Globus pallidus (tissue), 1 donor: ENCODE results near the gene FOSL2.

Experiments used
- DNase-seq: peaks from one replicate; pipeline ENCODE4 v3.0.0-alpha.2; 2015; ENCODE audit warnings: low spot score

Gene FOSL2

DNA sequence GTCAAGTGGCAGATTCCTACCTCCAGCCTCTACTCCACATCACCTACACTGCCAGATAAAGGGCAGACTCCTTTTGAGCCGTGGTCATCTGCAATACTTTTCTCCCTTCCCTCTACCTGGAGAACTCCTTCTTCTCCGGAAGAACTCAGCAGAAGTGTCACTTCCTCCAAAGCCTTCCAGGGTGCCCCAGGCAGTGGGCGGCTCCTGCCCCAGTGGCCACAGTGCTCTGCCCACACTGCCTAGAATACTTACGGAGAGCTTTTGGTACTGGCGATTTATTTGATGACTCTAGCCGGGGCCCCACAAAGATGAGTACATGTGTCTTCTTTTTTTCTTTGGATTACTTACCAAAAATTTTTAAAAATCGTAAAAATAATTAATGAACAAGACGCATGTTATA lies 39.7 kb downstream of the FOSL2 start:
- DNase-seq, result no peak

- no peak for DNase-seq
These were observed 40.6 kb downstream of the FOSL2 start for GRCh38 chr2:28433215-28433614.

- DNase-seq, result no peak
These were observed 41.4 kb downstream of the FOSL2 start for GRCh38 chr2:28433935-28434599.

DNA sequence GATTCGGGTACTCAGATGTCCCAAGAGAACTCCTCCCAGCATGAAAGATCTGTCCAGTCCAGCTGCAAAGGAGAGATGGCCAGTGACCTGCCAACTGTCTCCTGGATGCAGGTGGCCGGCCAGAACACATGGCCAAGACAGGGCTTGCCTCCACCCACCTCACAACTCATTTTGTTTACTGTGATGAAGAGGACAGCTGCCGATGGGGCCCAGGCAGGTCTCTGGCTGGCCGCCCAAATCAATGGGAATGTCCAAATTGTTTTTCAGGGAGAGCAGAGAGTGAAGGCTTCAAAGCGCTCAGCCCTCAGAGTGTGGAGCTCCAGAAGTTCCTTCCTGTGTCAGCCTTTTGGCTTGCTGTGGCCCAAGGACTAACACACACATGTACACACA lies 41.9 kb downstream of the FOSL2 start:
- no peak for DNase-seq

- DNase-seq, result no peak
These were observed 42.6 kb downstream of the FOSL2 start for GRCh38 chr2:28435241-28435640.

- no peak for DNase-seq
These were observed 43.2 kb downstream of the FOSL2 start for GRCh38 chr2:28435814-28436351.

GRCh38 chr2:28436525-28437051 lies 43.9 kb downstream of the FOSL2 start:
- no peak for DNase-seq

DNA sequence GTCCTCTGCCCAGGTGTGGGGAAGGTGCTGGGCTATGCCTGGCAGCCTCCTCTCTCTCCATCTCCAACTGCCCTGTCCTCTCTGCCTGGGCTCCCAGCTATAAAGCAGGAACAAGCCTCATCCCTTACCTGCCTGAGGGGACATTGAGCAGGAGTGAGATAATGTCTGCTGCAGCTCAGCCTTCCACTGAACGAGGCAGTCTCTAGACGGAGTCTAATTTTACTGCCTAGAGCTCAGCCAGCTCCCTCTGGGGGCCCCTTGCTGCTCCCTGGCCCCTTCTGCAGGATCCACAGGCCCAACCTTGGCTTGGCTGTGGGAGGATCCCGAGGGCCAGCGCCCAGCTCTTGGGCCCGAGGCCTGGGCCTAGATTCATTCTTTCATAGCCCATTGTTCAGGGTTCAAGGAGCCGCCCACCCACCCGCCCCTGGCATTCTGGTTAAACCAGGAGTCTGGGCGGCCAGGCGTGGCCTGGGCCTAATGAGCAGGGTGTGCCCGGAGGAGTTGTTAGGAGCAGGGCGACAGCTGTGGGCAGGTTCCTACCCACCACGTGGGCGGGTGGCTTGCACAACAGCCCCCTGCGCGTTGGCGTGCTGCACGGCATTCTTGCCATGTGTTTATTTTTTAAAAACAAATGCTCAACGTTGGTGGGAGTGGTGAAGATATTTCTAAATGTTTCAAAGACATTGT lies 44.6 kb downstream of the FOSL2 start:
- no peak for DNase-seq

DNA sequence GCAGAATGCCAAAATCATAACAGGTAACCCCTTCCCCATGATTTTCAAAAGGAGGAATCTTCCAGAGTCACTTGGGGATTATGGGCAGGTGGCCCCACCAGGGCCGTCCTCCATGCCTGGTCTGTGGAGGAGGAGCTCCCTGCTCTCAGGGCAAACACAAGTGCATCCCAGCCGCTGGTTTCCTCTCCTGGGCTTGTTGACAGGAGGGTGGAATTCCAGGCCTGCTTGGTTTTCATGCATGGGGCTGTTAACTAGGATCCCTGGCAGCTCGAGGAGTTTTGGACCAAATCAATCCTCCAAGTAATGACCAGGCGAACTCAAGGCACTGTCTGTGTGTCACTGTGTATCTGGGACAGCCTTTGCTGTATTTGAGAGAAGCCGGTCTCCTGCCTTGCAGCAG lies 45.3 kb downstream of the FOSL2 start:
- no peak for DNase-seq

DNA sequence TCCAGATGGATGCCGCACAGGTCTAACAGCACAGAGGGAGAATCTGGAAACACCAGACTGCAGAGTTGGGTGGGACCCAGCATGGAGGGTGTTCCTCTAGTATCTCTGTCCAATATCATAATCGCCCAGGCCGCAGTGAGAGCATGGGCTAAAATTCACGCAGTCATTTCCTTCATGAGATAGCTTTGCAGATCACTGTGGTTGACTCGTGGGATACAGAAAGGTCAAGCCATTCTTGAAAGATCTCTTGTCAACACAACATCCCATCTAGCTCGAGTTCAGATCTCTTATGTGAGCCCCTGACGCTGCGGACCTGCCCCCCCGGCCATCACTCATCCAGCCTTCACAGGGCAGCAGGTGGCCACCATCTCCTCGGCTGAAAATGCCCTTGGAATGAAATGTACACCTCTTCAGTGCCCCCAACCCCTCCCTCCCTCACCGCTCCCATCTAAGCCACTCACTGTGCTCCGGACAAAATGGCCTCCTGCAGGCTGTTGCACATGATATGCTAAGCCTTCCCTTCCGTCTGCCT lies 45.9 kb downstream of the FOSL2 start:
- DNase-seq, result no peak

- no peak for DNase-seq
These were observed 46.5 kb downstream of the FOSL2 start for GRCh38 chr2:28439127-28439526.

- no peak for DNase-seq
These were observed 47.1 kb downstream of the FOSL2 start for GRCh38 chr2:28439763-28440162.

GRCh38 chr2:28442328-28442727 lies 49.7 kb downstream of the FOSL2 start:
- DNase-seq, result no peak

- DNase-seq, result no peak
These were observed 52.3 kb downstream of the FOSL2 start for GRCh38 chr2:28444956-28445355.

DNA sequence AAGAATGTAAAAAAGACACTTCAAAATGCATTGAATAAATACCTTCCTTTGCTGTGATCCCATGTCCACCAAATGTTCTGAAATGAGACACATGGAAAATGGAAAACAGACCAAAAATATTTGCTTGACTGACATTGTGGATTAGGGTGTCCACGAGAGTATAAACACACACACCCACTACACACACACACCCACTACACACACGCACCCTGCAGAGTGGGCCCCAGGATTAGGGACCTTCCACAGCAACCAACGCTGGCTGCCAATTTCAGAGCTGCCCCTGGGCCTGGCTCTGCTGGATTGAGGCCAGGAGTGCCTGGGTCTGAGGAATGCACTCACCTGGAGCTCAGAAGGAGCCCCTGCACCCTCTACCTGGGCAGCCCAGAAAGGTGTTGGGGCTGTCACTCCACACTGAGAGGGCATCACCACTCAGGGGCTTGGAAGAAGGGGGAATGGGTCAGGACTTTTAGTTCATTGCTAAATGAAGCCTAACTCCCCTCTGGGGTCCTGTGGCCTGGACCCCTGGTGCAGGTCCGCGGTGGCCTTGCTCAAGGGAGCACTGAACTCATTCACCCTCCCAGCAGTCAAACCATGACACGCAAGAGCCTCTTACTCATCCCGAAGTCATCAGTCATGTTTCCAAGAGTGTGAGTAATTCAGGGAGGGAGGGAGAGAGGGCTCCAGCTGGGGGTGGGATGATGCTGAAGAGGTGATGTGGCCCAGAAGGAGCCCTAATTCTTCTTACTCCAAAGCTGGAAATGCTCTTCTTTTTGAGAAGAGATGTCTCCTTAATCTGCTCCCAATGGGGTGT lies 53.0 kb downstream of the FOSL2 start:
- DNase-seq, result no peak

- no peak for DNase-seq
These were observed 53.9 kb downstream of the FOSL2 start for GRCh38 chr2:28446531-28446930.

DNA sequence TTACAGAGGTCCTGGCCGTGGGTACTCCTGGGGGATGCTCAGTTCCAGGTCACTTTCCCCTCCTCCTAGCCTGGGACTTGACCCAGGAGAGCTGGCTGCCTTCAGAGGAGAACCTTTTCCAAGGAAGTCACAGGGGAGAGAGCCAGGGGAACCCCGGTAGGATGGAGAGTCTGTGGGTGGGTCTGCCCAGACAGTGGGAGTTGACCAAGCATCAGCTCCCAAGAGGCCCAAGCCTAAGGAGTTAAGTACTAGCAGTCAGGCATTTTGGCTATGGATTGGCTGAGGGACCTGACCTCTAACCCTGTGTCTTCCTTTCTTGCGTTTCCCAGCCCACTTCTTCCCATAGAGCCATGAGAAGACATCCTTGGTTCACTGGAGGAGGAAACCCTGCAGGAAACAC lies 54.4 kb downstream of the FOSL2 start:
- no peak for DNase-seq

DNA sequence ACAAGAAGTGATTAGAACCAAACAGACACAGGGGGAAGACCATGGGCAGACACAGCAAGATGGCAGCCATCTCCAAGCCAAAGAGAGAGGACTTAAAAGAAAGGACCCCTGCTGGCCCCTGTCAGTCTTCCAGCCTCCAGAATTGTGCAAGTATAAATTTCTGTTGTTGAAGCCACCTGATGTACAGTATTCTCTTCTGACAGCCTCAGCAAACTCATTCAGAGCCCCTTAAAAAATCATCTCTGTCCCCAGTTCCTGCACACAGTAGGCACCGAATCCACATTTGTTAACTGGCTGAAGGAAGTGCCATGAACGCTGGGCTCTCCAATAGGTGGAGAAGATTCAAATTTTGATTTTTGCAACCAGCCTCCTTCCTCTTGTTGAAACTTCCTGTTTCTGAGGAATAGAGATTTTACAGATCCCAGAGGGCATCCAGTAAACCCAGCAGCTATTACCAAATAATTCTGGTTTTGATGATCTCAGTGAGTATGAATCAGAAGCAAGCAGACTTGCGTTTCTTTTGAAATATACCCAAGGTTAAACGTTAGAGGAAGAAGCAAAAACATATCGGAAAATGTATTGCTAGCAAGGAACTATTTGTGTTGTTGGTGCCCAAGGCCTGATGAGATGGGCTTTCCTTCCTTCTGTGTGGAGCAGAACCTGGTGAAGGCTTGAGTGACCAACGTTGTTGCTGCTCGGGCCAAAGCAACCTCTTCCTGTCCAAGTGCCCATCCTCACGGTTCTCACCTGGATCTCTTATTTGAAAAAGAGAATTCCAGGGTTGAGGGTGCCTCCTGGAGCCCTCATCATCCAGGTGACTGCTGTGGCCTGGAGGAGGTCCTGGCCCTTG lies 55.5 kb downstream of the FOSL2 start:
- DNase-seq, result no peak

GRCh38 chr2:28448793-28449100 lies 56.1 kb downstream of the FOSL2 start:
- no peak for DNase-seq

DNA sequence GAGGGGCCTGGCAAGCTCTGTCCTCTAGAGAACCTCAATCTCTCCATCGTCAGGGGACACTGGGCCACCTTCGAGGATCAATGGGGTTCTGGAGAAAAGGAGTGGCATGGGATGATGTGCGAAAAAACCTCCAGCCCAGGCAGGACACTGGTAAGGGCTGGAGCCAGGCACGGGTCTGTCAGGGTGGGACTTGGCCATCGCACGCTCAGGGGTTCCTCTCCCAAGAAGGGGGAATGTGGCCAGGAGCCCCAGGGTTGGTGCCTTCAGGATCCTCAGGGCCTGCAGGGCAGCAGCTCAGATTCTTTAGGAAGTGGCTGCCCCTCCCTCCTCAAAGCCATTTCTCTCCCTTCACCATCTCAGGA lies 56.4 kb downstream of the FOSL2 start:
- DNase-seq, result no peak

DNA sequence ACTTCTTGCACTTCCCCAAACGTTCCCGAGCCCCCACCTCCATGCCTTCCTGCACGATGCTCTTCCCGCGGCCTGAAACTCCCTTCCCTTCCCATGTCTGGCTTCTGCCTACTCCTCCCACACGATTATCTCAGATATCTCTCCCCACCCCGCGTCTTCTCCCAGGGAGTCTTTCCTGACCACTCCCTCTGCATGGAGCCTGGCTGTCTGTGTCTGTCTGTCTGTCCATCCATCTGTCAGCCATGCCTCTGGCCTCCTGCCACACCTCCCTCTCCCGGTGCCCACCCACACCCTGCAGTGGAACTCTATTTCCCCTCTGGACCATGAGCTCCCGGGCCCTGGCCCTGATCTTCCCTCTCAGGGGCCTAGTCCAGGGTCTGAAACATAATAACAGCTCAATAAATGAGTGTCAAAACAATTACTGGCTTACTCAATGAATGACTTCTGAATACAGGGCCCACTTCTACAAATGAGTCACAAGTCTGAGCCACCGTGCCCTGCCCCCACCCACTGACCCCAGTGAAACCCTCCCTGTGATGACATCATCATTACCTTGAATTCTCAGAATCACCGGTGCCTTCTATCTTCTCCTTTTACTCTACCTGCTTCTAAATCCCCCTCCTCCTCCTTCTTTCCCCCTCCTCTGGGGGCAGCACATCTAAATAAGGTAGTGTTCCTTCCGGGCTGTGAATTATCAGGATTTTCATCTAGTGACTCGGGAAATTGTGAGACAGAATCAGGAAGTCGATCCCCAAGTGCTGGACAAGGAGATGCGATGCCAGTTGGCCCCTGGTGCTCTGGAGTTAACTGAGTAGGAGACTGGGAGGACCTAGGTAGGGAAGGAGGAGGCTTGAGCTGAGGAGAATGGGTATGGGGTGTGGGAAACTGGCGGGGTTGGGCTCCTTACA lies 57.1 kb downstream of the FOSL2 start:
- DNase-seq, result no peak
